Esophagus squamous epithelium (tissue), 5 donors: ENCODE results near the gene LSG1. TPM values are rescaled to one million over a fixed set of nuclear protein-coding genes. Genes with fewer than 3 reads are reported as not detected.

Source experiments
- DNase-seq: peaks from one replicate; lab custom pipeline; 2025; lab: John Stamatoyannopoulos, UW
- H3K27ac ChIP-seq, 4 donors: fragments of 200-600 bp; sonication (generic); one replicate each; pipeline ENCODE4 v1.5.1; 2016 to 2019; ENCODE audit warnings: mild to moderate bottlenecking in 1 of 4
- H3K27me3 ChIP-seq, 4 donors: fragments of 200-600 bp; sonication (generic); 1 replicate in 3 of 4; 2 replicates in 1 of 4; pipeline versions ENCODE4 v1.5.1 to v1.6.0; 2017 to 2021; ENCODE audit warnings: antibody characterized with exemption in 1 of 4
- H3K36me3 ChIP-seq, 3 donors: fragments of 200-600 bp; sonication (generic); one replicate each; pipeline ENCODE4 v1.5.1; 2016 to 2019
- H3K4me1 ChIP-seq, 3 donors: fragments of 200-600 bp; sonication (generic); one replicate each; pipeline ENCODE4 v1.5.1; 2017 to 2019
- H3K4me3 ChIP-seq, 4 donors: fragments of 200-600 bp; sonication (generic); 1 replicate in 3 of 4; 2 replicates in 1 of 4; pipeline ENCODE4 v1.5.1; 2016 to 2019; ENCODE audit warnings: mild to moderate bottlenecking in 2 of 4, moderate library complexity in 1 of 4
- H3K9me3 ChIP-seq, 3 donors: fragments of 200-600 bp; sonication (generic); one replicate each; pipeline ENCODE4 v1.5.1; 2016 to 2019
- CTCF ChIP-seq, 6 experiments: fragments of 450-650 bp in 4 of 6; fragments of 200-600 bp in 2 of 6; sonication (generic) in 2 of 6; IDR thresholded peaks; one replicate each; pipeline ENCODE4 v1.5.1; 2016 to 2019; ENCODE audit warnings: antibody characterized with exemption in 6 of 6, mild to moderate bottlenecking in 4 of 6, moderate library complexity in 4 of 6
- POLR2A ChIP-seq, 4 donors: fragments of 450-650 bp; IDR thresholded peaks; one replicate each; pipeline ENCODE4 v1.6.1; 2017; ENCODE audit warnings: antibody characterized with exemption in 4 of 4, mild to moderate bottlenecking in 4 of 4, moderate library complexity in 3 of 4
- WGBS, 2 donors: methylation state at CpG; one replicate each; pipeline ENCODE4 v1.1.5; 2018; 5-methylcytosine and 5-hydroxymethylcytosine counted together
- intact Hi-C: fragments of 100-400 bp; cut with DNase I; formaldehyde crosslinking; loops from one replicate; pipeline ENCODE4 v1.15.0; 2022
- total RNA-seq, 4 donors: library from RNA; depleted of rRNA; stranded (reverse); fragments of >200 nt; gene quantifications; one replicate each; pipeline ENCODE4 v1.1.0, GENCODE V29; 2016
- donor health status: DM: yes; HTN: yes; CAD: no.

The LSG1 gene
- total RNA-seq, 4 donors from 2014 or later = 25.6 to 42.0 (median 30.4) TPM

GRCh38 chr3:194621947-194622346, 50.0 kb downstream of the LSG1 start:
- DNase-seq = no peak
- Histone ChIP-seq H3K4me1 (no peaks in the 10 kb centered on the region), H3K27me3 (no peaks in the 10 kb centered on the region), H3K9me3 (no peaks in the 10 kb centered on the region), H3K4me3 (no peak overlapping the region), H3K27ac (no peak overlapping the region), H3K36me3 (peaks cover 0 to 38% (median 0%) of the 10 kb centered on the region in 3 donors)
- TF ChIP-seq CTCF (IDR thresholded peaks at IDR 0.05) (no peak), POLR2A (IDR thresholded peaks at IDR 0.05) (no peak)
- intact Hi-C loops = no loop called here
- WGBS, 2 donors = 85 to 92% methylated on average over 12 to 14 of the region's 14 CpGs

GRCh38 chr3:194620196-194620595, 51.8 kb downstream of the LSG1 start:
- 91 to 92% methylated on average over 5 to 7 of the region's 7 CpGs for WGBS, 2 donors
- Histone ChIP-seq H3K27ac (no peak overlapping the region), H3K4me1 (no peaks in the 10 kb centered on the region), H3K27me3 (no peaks in the 10 kb centered on the region), H3K9me3 (no peaks in the 10 kb centered on the region), H3K4me3 (no peak overlapping the region), H3K36me3 (peaks cover 0 to 29% (median 0%) of the 10 kb centered on the region in 3 donors)
- TF ChIP-seq CTCF (IDR thresholded peaks at IDR 0.05) (no peak), POLR2A (IDR thresholded peaks at IDR 0.05) (no peak)
- no peak for DNase-seq
- intact Hi-C loops = no loop called here

- Histone ChIP-seq H3K4me3 (no peak overlapping the region), H3K27ac (no peak overlapping the region), H3K27me3 (no peaks in the 10 kb centered on the region), H3K9me3 (no peaks in the 10 kb centered on the region), H3K4me1 (no peaks in the 10 kb centered on the region), H3K36me3 (peaks cover 0 to 29% (median 0%) of the 10 kb centered on the region in 3 donors)
- intact Hi-C loops = no loop called here
- DNase-seq = no peak
- WGBS, 2 donors = 63 to 73% methylated on average over 3 to 5 of the region's 9 CpGs
- TF ChIP-seq POLR2A (IDR thresholded peaks at IDR 0.05) (no peak), CTCF (IDR thresholded peaks at IDR 0.05) (no peak)
These were observed 52.2 kb downstream of the LSG1 start for GRCh38 chr3:194619741-194620140.

- intact Hi-C loops = no loop called here
- no peaks in the 10 kb centered on the region for H3K9me3 ChIP-seq
- H3K27me3 ChIP-seq = no peaks in the 10 kb centered on the region
- no peak overlapping the region for H3K4me3 ChIP-seq
- H3K4me1 ChIP-seq = no peaks in the 10 kb centered on the region
- no peak overlapping the region for H3K27ac ChIP-seq
- TF ChIP-seq POLR2A (IDR thresholded peaks at IDR 0.05) = no peak
- TF ChIP-seq CTCF (IDR thresholded peaks at IDR 0.05) = no peak
- 80 to 87% methylated on average over 8 to 10 of the region's 23 CpGs for WGBS, 2 donors
- H3K36me3 ChIP-seq = peaks cover 0 to 29% (median 0%) of the 10 kb centered on the region in 3 donors
- DNase-seq = no peak
These were observed 53.0 kb downstream of the LSG1 start for GRCh38 chr3:194618858-194619608.

- Histone ChIP-seq H3K27ac (no peak overlapping the region), H3K9me3 (no peaks in the 10 kb centered on the region), H3K4me1 (no peaks in the 10 kb centered on the region), H3K4me3 (no peak overlapping the region), H3K36me3 (peaks cover 0 to 18% (median 0%) of the 10 kb centered on the region in 3 donors), H3K27me3 (no peaks in the 10 kb centered on the region)
- DNase-seq = no peak
- intact Hi-C loops = no loop called here
- no peak for TF ChIP-seq POLR2A (IDR thresholded peaks at IDR 0.05)
- TF ChIP-seq CTCF (IDR thresholded peaks at IDR 0.05) = no peak
- 78 to 87% methylated on average over 5 to 9 of the region's 9 CpGs for WGBS, 2 donors
These were observed 54.2 kb downstream of the LSG1 start for GRCh38 chr3:194617827-194618226.
